GM19035 (cell line): ENCODE results near the gene WBP1.
"Not testable (repeated sequence)": the region's sequence is repeated elsewhere in the genome, so short reads cannot be mapped to it uniquely, and the experiment has no call there.

Source experiments
- ATAC-seq: cut with Tn5 transposase; IDR thresholded peaks from one replicate; pipeline ENCODE4 v1.9.1; 2021; ENCODE audit not compliant: unreplicated experiment

WBP1 gene

GRCh38 chr2:74426181-74426758 lies 32.0 kb upstream of the WBP1 start:
- ATAC-seq: no peak

- no peak for ATAC-seq
These were observed 30.7 kb upstream of the WBP1 start for GRCh38 chr2:74427551-74427950.

- no peak for ATAC-seq
These were observed 29.6 kb upstream of the WBP1 start for GRCh38 chr2:74428675-74429074.

GRCh38 chr2:74429487-74430451 lies 28.5 kb upstream of the WBP1 start:
- no peak for ATAC-seq

DNA sequence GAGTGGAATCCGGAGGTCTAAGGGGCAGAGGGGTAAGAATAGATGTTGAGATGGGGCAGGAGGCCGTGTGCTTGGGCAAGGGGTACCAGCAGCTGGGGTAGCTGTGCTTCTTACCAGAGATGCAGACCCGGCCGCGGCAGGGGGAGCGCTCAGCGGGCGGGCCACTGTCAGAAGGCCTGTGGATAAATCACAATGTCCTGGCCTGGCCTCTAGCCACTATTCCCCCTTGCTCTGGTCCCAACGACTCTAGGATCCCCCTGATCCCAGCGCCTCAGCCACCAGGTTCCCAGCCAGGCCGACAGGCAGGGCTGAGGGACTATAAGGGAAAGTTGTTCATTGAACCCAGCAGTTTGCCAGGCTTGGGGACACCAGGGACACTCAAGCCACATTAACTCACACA lies 27.7 kb upstream of the WBP1 start:
- no peak for ATAC-seq

DNA sequence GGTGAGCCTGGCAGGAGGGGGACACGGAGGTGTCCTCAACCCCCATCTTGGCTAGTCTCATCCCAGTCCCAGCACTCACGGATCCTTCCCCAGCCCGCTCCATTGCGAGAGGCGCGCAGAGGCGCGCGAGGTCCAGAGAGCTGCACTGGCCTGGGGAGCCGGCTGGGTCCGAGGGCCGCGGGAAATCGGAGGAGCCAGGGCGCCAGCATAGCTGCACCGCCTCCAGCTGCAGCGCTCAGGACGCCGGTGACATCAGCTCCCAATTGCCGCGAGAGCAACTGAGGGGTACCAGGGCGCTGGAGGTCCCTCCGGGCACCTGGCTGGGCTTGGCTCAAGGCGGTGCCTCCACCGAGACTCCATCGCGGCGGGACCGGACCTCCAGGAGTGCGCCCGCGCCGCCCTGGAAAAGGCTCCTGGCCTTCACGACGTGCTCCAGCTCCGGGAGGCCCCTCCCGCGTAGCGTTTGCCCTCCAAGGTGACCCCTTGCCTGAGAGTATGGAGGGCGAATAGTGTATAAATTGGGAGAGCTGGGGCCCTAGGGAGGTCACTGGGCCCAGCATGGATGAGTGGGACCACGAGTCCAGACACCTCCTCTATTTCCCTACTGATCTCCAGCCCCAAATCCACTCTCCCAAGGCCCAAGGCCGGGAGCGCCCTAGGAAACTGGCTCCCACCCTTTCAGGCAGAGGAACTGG lies 22.0 kb upstream of the WBP1 start:
- no peak for ATAC-seq

- no peak for ATAC-seq
These were observed 21.2 kb upstream of the WBP1 start for GRCh38 chr2:74436848-74437695.

DNA sequence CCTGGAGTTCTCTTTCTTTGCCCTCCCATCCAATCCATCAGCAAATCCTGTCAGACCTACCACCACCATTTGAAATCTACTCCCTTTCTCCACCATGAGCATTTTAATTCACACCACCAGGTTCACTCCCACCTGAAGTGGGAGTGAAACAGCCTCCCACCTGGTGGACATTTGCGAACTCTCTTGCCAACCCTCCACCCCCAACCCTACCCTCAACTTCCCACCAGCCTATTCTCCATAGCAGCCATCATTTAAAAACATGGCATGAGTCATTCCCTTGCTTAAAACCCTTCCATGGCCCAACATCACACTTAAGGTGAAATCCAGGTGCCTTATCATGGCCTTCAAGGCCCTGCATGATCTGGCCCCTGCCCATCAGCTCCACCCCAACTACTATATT lies 20.0 kb upstream of the WBP1 start:
- no peak for ATAC-seq

GRCh38 chr2:74439373-74439772 lies 18.9 kb upstream of the WBP1 start:
- ATAC-seq: no peak

- ATAC-seq: no peak
These were observed 18.3 kb upstream of the WBP1 start for GRCh38 chr2:74439803-74440377.

GRCh38 chr2:74440378-74441169 lies 17.7 kb upstream of the WBP1 start:
- ATAC-seq: peak; percentile 81

DNA sequence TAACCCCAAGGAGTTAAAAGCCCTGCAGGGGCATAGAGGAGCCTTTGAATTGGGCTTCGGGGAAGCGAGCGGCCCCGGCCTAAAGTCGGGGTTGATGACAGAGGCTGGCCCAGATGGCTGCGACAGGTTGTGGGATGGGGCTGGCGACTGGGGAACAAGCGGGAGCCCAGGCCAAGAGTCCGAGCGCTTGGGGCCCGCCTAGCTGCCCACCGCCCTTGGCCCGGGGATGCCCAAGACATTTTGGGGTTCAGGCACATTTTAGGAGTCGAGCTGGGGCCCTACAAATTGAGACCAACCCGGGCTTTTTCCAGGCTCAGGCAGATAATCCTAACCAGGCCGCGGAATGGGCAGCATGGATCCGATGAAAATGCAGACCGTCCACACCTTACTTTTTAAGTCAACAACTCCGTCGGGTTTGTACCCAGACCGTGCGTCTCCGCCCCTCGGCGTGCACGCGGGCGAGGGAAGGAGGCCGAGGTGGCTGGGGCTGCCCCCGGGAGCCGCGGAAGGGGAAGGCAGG lies 17.0 kb upstream of the WBP1 start:
- no peak for ATAC-seq

- no peak for ATAC-seq
These were observed 16.4 kb upstream of the WBP1 start, which contains the start of gene RTKN for GRCh38 chr2:74441690-74442482. Gene RTKN (minus strand): TSS chr2:74441937. CDS start chr2:74441816, 121 bp downstream.

DNA sequence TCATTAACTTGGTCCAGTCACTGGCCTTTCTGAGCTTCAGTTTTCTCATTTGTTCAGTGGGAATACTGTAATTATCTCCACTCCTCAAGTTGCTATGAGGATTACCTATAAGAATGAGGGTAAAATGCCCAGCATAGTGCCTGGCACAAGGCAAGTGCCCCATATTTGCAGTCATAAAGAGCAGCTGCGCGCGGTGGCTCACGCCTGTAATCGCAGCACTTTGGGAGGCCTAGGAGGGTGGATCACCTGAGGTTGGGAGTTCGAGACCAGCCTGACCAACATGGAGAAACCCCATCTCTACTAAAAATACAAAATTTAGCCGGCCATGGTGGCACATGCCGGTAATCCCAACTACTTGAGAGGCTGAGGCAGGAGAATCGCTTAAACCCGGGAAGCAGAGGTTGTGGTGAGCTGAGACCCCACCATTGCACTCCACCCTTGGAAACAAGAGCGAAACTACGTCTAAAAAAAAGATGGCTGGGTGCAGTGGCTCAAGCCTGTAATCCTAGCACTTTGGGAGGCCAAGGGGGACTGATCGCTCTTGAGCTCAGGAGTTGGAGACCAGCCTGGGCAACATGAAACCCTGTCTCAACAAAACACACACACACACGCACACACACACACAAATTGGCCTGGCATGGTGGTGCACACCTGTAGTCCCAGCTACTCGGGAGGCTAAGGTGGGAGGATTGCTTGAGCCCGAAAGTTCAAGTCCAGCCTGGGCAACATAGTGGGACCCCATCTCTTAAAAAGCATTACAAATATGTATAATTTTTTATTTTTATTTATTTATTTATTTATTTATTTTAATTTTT lies 15.5 kb upstream of the WBP1 start:
- ATAC-seq: not testable (repeated sequence)

DNA sequence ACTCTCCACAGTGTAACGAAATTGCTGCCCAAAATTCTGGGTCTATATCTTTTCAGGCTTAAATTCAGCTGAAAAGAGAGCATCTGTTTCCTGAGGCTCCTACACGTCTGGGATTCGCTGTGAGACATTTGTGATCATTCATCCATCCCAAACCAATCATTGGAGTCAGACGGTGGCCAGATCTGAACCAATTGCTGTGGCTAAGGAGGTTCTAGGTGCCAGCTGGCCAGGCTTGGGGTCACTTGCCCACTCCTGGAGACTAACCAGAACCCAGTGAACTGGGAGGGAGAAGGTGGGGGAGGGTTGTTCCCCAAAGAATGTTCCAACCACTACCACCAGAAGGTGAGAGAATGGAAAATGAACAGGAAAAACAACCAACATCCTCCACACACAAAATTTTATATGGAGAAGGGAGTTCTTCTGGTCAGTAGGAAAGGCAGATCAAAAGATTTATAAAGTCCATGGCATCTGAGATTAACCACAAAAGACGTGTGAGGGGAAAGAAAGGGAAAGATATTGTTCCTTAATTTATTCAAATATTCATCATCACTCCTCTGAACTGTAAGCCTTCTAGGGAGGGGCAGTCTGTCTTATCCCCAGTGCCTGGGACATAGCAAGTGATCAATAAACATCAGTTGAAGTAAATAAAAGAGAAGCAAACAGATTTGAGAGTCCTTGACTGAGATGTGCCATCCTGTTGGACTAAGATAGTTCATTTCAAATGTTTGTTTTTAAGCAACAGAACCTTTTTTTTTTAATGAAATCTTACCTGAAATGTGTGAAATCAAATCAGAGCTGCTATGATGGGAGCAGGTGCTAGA lies 13.5 kb upstream of the WBP1 start:
- ATAC-seq: no peak

DNA sequence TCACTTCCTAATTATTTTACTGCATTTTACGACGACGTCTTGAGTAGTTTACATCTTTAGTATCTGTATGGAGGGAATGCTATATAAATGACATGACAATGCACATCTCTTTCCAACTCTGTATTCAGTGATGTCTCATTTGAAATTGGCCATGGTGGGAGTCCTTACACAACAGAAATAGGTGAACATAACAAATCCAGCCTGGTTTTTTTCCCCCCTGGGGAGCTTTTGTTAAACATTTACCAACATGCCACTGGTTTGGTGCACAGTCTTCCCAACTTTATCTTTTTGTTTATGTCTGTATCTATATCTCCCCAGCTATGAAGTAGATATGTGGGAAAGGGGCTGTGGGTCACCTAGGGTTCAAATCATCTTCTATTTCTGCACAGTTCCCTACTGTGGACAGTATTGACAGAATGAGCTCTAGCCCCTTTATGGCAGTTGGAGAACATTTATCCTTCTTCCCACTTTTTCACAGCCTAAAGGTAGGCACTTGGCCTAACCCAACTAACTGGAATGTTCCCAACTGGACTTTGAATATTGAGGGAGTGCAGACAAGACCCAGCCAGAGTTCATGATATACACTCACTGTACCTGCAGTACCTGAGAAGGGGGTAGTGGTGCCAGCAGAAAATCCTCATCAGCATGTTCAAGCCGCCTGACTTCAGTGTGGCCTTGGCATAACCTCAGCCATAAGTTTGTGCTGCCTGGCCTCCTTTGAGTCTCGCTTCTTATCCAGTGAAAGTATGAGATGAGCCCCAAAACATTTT lies 10.8 kb upstream of the WBP1 start:
- ATAC-seq: no peak
